M059J (cell line): ENCODE results near the gene SPNS3. TPM values are rescaled to one million over a fixed set of nuclear protein-coding genes. Genes with fewer than 3 reads are reported as not detected.

Experiments used
- DNase-seq: peaks from one replicate; pipeline ENCODE4 v3.0.0-alpha.2; 2012; ENCODE audit warnings: low read depth
- total RNA-seq: library from RNA; depleted of rRNA; stranded (reverse); fragments of >200 nt; shearing (Covaris generic); gene quantifications from 2 replicates; pipeline ENCODE4 v1.2.3, GENCODE V29; 2014

SPNS3 gene
- total RNA-seq, 1 experiment from 2014 or later: 0.05 TPM

DNA sequence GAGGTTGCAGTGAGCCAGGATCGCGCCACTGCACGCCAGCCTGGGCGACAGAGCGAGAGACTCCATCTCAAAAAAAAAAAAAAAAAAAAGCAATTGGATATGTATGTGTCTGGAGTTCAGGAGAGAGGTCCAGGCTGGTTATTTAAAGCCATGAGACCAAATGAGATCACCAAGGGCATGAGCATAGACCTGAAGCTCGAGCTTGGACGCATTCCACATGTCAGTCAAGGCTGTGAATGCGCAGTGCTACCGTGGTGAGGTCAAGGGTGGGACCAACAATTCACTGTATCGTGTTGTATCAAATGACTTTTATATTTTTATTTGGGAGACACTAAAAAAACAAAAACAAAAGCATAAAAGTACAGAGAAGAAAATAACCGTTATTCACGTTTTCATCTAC is 35.8 kb downstream of the SPNS3 start:
- no peak for DNase-seq

DNA sequence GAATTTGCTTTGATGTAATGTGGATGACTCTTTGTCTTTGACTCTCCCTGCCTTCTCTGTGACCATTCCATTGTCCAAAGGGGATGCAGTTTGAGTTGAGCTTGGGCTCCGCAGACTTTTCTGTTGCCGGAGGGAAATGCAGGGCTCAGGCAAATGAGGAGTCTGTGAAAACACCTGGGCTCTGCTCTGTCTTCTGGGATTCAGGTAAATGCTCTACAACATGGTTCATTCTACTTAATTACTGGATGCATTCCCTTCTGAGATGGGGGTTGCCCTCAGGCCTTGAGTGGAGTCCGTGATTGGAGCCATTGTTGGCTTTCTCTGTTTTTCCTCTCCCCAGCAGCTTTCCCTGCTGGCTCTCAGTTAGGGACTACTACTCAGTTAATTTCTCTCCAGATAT is 38.5 kb downstream of the SPNS3 start:
- DNase-seq: no peak

DNA sequence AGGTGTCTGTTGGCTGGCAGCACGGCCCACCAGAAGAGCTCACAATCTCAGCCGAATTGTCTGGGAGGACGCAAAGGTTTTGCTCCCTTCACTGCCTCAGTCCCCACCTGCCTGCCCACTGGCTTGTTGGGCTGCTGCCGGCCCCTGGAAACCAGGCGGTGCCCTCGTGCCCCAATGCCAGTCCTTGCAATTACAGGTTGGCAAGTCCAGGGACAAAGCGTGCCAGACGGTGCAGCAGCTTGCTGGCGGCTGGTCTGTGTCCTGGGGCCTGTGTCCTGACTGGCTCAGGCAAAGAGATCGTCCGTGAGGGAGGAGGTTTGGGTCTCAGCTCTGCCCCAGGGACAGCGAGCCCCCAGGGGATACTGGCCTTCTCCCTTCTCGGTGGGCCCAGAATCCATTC is 40.4 kb downstream of the SPNS3 start:
- DNase-seq: no peak

DNA sequence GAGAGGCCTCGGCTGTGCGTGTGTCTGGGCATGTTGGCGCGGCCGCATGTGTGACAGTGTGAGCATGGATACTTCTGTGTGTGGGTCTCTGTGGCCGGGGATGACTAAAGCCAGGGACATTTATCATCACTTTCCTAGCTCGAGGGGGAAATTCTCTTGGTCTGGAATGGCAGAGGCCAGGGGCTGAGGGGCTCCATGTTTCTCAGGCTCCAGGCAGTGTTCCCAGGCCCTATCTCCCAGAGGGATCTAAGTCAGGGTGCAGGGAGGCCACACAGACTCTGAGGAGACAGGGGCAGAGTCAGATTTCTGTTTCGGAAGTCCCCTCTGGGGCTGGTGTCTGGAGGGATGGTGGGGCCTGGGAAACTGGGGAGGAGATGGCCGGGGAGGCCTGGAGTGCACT is 41.3 kb downstream of the SPNS3 start:
- peak; percentile 41 for DNase-seq

DNA sequence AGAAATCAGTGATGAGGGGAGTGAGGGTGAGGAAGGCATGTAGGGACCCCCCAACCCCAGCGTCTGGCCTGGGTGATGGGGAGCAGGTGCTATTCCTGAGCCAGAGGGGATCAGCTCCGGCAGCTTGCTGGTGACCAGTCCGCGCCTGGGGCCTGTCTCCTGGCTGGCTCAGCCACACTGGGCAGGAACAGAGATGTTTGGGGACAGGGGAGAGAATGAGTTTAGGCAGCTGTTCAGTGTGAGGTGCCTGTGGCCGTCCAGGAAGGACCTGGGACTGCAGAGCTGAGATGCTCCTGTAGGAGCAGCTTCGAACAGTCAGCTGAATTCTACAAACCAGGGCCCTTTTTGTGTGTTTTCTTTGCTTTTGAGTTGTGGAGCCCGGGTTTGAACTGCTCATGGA is 41.7 kb downstream of the SPNS3 start:
- DNase-seq: no peak

DNA sequence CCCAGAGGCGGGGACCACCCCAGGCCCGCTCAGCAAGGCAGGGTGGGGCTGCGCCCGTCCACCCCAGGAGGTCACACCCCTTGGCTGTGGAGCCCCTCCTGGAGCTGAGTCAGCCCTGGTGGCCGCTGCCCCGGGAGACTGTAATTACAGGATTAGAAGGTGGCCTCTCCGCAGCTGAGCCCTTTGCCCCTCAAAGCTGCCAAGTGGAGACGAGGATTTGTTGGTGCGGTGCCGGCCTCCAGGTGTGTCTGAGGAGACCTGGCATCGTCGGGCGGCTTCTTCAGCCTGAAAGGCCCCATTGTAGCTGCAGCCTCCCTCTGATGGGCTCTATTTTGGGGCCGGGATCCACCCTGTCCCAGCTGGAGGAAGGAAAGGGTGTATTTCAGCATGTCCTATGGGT is 42.3 kb downstream of the SPNS3 start:
- DNase-seq: no peak

DNA sequence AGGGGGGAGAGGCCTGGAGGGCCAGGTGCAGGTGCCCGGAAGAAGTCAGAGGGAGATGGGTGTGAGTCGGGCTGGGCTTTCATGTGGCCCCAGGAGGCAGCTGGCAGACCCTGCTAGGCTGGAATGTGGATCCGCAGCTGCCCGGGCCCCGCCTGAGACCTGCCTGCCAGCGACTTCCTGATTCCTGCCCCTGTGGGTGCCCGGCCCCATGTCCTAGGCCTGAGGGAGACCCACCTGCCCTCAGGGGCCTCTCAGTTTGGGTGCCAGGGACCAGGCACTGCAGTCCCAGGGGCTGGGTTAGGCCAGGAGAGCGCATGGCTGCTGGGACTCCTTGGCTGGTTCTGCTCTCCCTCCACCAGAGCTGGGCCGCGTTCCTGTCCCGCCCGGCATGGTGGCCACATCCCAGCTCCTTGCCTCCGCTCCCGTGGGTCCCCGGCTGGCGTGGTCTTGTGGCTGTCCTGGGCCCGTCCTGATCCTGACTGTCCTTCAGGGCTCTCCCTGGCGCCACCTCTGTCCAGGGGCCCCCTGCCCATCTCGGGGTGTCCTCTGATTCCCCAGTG is 42.9 kb downstream of the SPNS3 start:
- no peak for DNase-seq

DNA sequence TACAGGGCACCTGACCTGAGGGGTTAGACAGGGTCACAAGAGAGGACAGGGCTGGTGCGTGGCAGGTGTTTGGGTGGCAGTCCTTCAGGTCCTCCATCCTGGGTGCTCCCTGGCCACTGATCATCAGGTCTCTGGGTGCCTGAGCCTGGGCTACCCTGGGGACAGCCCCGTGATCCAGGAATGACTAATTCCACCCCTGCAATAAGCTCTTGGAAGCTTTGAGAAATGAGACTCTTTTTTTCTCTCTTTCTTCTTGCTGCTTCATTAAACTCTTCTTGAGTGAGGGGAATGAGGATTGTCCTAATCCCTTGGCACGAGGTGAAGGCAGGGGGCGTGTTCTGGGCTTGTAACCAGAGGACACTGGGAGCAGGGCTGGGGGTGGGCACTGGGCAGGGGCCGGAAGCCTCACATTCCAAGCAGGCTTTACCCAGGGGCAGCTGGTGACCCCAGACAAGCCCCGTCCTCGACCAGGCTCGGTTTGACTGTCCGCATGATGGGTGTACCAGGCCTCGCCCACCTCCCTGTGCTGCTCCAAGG is 43.6 kb downstream of the SPNS3 start:
- DNase-seq: no peak

DNA sequence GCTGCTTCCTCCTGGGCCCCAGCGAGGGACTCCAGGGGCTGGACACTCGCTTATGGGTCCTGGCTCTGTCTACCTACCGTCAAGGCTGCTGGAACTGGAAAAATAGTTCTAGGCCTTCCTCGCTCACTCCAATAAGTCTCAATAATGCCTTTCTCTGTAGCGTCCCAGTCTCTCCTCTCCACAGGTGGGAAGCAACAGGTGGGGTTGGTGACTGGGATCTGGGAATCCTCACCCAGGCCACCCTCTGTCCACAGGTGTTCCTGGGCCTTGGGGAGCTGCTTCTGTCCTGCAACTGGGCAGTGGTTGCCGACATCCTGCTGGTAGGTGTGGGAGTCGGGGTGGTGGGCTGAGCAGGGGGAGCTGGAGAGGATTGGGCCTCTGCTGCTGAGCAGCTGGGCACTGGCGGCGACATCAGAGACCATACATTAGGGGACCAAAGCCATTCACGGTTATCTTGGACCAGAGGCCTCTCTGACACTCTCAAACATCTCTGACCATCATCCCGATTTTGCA is 44.6 kb downstream of the SPNS3 start:
- no peak for DNase-seq

DNA sequence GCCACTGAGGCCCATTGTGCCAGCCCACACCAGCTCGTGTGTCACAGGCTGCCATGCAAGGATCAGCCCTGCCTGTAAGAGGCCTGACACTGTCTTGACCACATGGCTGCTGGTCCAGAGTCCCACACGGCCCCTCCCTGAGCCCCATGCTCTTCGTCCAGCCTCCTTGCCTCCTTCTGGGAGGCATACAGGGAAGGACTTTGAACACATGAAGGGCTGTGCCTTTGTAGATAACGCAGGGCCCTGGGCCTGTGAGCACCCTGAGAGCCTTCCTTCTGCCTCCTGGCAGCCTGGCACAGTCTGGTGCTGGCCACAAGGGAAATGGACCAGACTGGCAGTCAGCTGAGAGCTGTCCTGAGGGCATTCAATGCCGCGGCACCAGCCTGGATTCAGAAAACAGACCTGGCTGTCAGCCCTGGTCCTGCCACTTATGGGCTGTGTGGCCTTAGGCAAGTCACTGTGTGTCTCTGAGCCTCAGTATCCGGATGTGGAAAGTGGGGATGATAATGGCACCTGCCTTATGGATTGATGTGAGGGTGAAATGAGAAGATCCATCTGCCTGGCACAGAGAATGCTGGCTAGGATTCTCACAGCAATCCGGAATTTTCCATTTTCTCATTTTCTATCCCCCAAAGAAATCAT is 45.7 kb downstream of the SPNS3 start:
- DNase-seq: no peak

DNA sequence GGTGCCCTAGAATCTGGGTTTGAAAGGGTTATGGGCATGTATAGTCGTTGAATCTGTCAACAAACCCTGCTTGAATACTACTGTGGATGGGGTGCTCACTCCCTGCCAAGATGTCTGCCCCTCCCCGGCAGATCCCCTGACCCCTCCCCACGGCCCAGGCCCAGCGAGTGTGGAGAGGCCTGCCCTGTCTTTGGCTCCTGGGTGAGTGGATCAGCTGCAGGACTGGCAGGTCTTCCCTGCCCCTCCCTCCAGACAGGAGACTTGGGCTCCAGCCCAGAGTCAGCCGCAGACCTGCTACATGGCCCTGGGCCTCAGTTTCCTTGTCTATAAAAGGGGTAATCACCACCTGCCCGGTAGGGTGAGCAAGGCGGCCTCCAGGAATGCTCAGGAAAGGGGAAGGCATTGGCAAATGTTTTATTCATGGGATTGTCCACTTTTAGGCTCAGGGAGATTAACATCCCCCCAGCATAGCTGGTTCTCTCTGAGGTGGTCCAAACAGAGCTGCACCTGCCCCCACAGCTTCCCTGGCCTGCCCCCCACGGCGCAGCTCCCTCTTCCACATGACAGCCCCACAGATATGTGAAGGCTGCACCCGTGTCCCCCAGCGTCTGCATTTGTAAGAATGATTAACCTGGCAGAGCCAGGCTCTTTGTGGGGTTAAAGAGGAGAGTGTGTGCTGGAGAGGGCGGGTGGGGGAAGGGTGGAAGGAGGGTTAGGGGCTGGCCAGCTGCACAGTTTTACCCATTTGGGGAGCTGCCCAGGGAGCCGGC is 46.4 kb downstream of the SPNS3 start:
- DNase-seq: no peak

DNA sequence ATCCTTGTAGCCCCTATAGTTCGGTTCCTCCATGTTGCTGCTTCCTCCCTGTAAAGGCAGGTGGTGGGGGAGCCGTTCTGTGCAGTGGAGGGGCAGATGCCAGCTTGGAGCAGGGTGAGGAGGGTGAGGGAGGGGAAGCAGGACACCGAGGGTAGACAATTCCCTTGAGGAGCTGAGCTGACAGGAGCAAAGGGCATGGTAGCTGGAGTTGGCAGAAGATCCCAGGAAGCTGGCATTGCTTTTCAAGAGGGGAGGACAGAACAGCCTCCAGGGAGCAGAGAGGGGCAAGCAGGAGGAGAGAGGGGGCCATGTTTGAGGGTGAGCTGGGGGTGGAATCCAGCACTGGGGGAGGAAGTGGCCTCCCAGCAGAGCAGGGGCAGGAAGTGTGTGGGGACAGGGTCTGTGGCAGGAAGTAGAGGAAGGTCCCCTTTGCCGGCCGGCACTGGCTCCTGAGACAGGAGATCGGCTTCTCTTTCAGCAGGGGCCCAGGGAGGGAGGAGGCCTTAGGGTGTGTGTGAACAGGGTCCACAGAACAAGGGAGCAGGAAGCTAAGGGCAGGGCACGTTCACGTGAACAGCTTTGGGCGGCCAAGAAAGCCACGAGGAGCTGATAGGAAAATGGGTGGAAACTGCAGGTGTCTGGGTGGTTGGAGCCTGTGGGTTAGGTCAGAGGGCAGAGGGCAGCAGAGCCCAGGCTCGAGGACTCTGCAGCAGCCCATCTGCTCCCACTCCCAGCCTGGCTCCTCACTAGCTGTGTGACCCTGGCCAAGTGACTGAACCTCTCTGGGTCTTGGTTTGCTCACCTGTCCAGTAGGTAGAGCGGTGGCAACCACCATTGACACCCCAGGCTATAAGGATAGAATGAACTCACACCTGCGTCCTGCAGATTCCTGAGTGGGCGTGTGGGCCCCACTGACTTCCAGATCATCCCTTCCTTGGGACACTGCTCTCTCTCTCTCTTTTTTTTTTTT is 47.5 kb downstream of the SPNS3 start:
- DNase-seq: no peak

DNA sequence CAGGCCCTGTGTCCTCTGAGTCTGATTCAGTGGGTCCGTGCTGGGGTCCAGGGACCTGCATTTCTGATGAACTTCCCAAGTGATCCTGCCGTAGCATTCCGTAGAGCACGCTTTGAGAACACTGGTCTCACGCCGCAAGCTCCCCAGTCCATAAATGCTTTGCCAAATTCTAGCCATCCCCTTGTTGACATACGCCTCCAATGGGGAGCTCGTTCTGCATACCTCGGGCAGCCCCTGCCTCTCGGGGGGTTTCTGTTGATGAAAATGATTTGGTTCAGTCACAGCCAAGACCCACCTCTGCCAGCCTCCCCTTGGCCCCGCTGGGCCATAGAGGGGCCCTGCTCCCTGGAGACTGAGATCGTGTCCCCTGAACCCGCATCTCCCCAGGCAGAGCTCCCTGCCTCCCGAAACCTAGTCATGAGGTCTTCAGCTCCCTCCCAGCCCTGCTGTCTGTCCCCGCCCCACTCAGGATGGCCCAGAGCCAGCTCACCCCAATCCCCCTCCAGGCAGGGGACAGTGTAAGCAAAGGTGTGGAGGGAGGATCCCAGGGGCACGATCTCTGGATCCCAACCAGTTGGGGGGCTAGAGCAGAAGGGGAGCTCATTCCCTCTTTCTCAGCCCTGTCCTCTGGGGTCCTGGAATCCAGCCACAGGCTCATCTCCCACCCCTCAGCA is 48.7 kb downstream of the SPNS3 start:
- no peak for DNase-seq

DNA sequence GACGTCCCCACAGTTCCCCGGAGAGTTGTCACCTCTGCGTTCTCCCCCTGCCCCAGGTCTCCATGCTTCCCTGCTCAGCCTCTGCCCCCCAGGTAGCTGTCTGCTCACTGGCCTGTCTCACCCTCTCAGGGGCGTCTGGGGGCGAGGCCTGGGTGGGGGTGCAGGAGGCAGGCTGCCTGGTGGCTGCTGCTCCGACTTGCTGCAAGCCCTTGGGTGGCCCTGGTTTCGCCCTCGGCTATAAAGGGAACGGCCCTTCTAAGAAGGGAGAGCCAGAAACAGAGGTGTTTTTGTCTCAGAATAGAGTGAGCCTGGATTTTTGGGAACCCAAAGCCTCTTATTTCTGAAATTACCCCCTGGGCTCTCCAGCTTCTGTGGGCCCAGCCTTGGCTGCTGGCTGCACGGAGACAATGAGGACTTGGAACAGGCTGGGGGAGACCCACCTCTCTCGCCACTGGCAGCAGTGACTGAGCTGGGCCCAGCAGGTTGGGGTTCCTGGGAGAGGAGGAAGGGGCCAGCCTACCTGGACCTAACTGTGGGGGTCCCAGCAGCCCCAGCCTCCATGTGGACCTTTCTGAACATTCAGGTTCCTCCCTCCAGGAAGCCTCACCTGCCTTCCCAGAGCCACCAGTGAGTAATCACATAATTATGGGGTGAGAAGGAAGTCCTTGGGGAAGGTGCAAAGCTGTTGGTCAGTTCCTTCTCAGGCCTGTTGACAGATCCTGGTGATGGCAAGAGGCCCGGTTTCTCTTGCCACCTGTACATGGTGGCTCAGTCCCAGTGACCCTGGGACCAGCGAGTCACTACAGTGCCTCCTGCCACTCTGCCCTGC is 49.5 kb downstream of the SPNS3 start:
- peak; percentile 75 for DNase-seq

DNA sequence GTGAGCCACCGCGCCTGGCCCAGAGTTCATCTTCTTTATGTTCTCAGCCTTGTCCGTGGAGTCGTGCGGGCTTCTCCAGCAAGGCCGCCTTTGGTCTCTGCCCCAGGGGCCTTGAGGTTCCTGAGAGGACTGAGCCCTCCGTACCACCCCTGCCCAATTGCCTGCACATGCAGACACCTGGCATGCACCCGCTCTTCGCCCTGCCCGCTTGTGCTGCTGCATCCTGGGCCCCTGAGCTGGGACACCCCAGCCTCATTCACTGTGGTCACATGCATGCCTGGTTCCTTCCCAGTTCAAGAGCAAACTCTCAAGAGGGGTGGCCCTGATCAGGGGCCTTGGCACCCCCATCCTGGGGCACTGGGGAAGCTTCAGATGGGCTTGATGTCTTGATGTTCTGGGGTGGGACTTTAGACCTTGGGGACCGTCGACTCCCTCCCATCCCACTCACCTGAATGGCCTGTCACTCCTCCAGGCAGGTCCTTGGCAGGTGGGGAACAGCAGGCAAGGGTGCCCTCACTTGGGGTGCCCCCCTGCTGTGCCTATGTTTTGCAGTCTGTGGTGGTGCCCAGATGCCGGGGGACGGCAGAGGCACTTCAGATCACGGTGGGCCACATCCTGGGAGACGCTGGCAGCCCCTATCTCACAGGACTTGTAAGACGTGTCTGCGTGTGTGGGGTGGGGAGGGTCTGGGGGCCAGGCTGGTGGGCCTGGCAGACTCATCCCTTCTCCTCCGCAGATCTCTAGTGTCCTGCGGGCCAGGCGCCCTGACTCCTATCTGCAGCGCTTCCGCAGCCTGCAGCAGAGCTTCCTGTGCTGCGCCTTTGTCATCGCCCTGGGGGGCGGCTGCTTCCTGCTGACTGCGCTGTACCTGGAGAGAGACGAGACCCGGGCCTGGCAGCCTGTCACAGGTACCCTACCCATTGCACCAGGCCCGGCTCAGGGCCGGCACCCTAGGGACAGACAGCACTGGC is 52.2 kb downstream of the SPNS3 start:
- no peak for DNase-seq

DNA sequence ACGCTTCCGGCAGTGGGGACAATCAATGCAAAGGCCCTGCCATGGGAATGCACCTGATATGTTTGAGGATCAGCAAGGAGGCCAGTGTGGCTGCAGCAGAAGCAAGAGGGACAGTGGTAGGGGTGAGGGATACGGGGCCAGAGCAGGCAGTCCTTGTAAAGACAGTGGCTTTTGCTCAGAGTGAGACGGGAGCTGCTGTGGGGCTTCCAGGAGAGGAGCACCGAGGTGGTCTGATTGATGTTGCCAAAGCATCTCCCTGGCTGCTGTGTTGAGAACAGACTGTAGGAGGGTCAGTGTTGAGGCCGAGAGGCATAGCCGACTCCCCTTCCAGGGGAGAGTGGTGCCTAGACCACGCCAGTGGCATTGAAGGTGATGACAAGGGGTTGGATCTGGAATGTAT is 53.6 kb downstream of the SPNS3 start:
- no peak for DNase-seq

DNA sequence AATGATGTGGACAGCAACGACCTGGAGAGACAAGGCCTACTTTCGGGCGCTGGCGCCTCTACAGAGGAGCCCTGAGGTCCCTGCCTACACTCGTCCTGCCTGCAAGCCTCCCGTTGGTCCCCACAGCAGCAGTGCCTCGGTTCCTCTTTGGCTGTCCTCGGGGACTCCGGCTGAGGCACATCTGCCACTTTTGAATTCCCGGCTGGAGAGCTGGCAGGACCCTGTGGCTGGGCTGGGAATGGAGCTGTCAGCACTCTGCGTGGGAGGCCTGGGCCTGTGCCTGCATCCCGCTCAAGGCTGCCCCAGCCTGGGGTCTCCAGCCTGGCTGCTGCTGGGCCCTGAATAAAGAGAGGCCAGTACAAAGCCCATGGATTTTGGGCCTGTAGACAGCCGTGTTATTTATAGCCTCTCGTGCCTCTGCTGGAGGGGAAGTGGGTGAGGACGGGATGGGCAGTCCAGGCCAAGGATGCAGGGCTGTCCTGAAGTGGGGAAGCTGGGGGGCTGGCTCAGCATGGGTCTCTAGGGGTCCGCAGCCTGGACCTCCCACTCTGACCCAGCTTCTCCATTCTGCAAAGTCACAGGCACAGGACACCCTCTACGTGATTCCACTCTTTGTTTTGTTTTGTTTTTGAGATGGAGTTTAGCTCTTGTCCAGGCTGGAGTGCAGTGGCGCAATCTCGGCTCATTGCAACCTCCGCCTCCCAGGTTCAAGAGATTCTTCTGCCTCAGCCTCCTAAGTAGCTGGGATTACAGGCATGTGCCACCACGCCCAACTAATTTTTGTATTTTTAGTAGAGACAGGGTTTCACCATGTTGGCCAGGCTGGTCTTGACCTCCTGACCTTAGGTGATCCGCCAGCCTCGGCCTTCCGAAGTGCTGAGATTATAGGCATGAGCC is 54.3 kb downstream of the SPNS3 start:
- DNase-seq: no peak
